ENCODE data around the gene REN.

REN gene

GRCh38 chr1:204190212-204191211, 24.4 kb upstream of the REN start:
- FAIRE-seq (no peak), DNase-seq (ENCODE audit: insufficient read length, low spot score) (peak; percentile 71)
- TF ChIP-seq, protein P1, sequence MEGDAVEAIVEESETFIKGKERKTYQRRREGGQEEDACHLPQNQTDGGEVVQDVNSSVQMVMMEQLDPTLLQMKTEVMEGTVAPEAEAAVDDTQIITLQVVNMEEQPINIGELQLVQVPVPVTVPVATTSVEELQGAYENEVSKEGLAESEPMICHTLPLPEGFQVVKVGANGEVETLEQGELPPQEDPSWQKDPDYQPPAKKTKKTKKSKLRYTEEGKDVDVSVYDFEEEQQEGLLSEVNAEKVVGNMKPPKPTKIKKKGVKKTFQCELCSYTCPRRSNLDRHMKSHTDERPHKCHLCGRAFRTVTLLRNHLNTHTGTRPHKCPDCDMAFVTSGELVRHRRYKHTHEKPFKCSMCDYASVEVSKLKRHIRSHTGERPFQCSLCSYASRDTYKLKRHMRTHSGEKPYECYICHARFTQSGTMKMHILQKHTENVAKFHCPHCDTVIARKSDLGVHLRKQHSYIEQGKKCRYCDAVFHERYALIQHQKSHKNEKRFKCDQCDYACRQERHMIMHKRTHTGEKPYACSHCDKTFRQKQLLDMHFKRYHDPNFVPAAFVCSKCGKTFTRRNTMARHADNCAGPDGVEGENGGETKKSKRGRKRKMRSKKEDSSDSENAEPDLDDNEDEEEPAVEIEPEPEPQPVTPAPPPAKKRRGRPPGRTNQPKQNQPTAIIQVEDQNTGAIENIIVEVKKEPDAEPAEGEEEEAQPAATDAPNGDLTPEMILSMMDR (IDR thresholded peaks at IDR 0.05; ENCODE audit: insufficient read depth, missing control alignments) = no peak

- FAIRE-seq (no peak), DNase-seq (ENCODE audit: insufficient read length, low spot score) (no peak)
- TF ChIP-seq, protein P1 (IDR thresholded peaks at IDR 0.05; ENCODE audit: insufficient read depth, missing control alignments) = no peak
These were observed 23.0 kb upstream of the REN start for GRCh38 chr1:204188959-204189639.

GRCh38 chr1:204186597-204186996, 20.5 kb upstream of the REN start:
- DNase-seq (ENCODE audit: insufficient read length, low spot score) = no peak
- TF ChIP-seq, protein P1 (IDR thresholded peaks at IDR 0.05; ENCODE audit: insufficient read depth, missing control alignments) = no peak
- no peak for FAIRE-seq

- FAIRE-seq (no peak), DNase-seq (ENCODE audit: insufficient read length, low spot score) (no peak)
- TF ChIP-seq, protein P1 (IDR thresholded peaks at IDR 0.05; ENCODE audit: insufficient read depth, missing control alignments) = no peak
These were observed 15.0 kb upstream of the REN start for GRCh38 chr1:204181116-204181515.

GRCh38 chr1:204180133-204180532, 14.0 kb upstream of the REN start:
- TF ChIP-seq, protein P1 (IDR thresholded peaks at IDR 0.05; ENCODE audit: insufficient read depth, missing control alignments) = no peak
- DNase-seq (ENCODE audit: insufficient read length, low spot score) (no peak), FAIRE-seq (no peak)

DNA sequence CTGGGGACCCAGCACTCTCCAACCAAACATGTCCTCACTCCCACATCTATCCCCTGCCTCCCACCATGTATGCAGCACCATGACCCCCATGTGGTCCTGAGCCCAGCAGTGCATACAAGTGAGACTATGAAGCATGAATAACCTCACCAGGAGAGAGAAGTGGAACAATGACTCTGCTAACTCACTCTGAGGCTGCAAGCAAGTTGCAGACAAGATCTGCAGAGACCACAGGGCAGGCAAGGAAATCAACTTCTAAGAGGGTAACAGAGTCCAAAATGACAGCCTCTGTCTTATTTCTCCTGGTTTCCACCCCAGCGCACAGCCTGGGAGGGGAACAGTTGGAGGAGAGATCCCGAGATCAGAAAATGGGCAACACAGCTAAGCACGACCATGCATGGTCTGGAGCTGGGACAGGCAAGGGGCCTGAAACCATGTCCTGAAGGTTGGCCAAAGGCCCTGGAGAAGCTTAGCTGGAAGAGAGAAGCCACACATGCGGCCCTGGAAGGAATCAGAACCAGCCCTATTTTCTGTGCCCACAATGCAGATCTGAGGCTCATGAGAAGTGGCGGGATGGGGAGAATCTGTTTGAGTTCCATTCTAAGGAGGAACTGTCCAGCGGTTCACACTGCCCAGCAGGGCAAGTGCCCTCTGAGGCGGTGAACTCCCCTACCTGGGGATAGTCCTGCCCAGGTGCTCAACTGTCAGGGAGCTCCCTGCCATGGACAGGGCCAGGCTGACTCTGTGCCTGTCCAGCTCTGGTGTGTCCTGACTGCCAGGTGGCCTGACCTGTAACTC, 12.5 kb upstream of the REN start:
- no peak for DNase-seq (ENCODE audit: insufficient read length, low spot score)
- no peak for FAIRE-seq

More for the DNA sequence above, 12.5 kb upstream of the REN start:
- TF ChIP-seq, protein P1 (IDR thresholded peaks at IDR 0.05; ENCODE audit: insufficient read depth, missing control alignments) = no peak
